Esophagus muscularis mucosa (tissue), 4 donors: ENCODE results near the gene DHCR24. TPM values are rescaled to one million over a fixed set of nuclear protein-coding genes. Genes with fewer than 3 reads are reported as not detected.

Experiments
- DNase-seq: peaks from one replicate; pipeline ENCODE4 v3.0.0-alpha.2; 2017; ENCODE audit errors: extremely low spot score
- H3K27ac ChIP-seq, 4 donors: fragments of 200-600 bp; sonication (generic); replicated peaks in 1 of 4; 1 replicate in 3 of 4; 2 replicates in 1 of 4; pipeline ENCODE4 v1.5.1; 2016 to 2019; ENCODE audit warnings: mild to moderate bottlenecking in 1 of 4
- H3K27me3 ChIP-seq, 4 donors: fragments of 200-600 bp; sonication (generic); one replicate each; pipeline versions ENCODE4 v1.5.1 to v1.6.0; 2016 to 2019
- H3K36me3 ChIP-seq, 4 donors: fragments of 200-600 bp; sonication (generic); one replicate each; pipeline ENCODE4 v1.5.1; 2016 to 2019
- H3K4me1 ChIP-seq, 4 donors: fragments of 200-600 bp; sonication (generic); one replicate each; pipeline ENCODE4 v1.5.1; 2016 to 2019
- H3K4me3 ChIP-seq, 4 donors: fragments of 200-600 bp; sonication (generic); 1 replicate in 2 of 4; 2 replicates in 2 of 4; pipeline ENCODE4 v1.5.1; 2016 to 2019; ENCODE audit warnings: mild to moderate bottlenecking in 4 of 4, moderate library complexity in 1 of 4
- H3K9me3 ChIP-seq, 4 donors: fragments of 200-600 bp; sonication (generic); 1 replicate in 3 of 4; 2 replicates in 1 of 4; pipeline ENCODE4 v1.5.1; 2016 to 2019
- EP300 ChIP-seq: sonication (generic); formaldehyde crosslinking; IDR thresholded peaks from one replicate; pipeline ENCODE4 v1.6.1; 2017; ENCODE audit warnings: antibody characterized with exemption
- POLR2A ChIP-seq: fragments of 450-650 bp; IDR thresholded peaks from one replicate; pipeline ENCODE4 v1.6.1; 2017; ENCODE audit warnings: antibody characterized with exemption, moderate library complexity, mild to moderate bottlenecking, low read depth
- POLR2AphosphoS5 ChIP-seq, 2 donors: sonication (generic); formaldehyde crosslinking; IDR thresholded peaks; one replicate each; pipeline ENCODE4 v1.6.1; 2017; ENCODE audit warnings: antibody characterized with exemption in 2 of 2
- WGBS: methylation state at CpG from one replicate; pipeline ENCODE4 v1.1.5; 2018; 5-methylcytosine and 5-hydroxymethylcytosine counted together
- intact Hi-C: fragments of 100-400 bp; cut with DNase I; formaldehyde crosslinking; loops from one replicate; pipeline ENCODE4 v1.15.1; 2023
- total RNA-seq, 4 donors: library from RNA; depleted of rRNA; stranded (reverse); fragments of >200 nt; gene quantifications; one replicate each; pipeline versions ENCODE4 v1.1.0 to v1.2.1, GENCODE V29; 2016
- TF ChIP-seq, protein P1 (sequence below), 3 experiments: fragments of 200-600 bp in 2 of 3; fragments of 450-650 bp in 1 of 3; sonication (generic) in 2 of 3; IDR thresholded peaks; one replicate each; pipeline ENCODE4 v1.5.1; 2017 to 2019; ENCODE audit warnings: antibody characterized with exemption in 3 of 3, mild to moderate bottlenecking in 2 of 3, moderate library complexity in 1 of 3

The DHCR24 gene
- total RNA-seq, 4 donors from 2014 or later: 10.8 to 16.1 (median 13.1) TPM

DNA sequence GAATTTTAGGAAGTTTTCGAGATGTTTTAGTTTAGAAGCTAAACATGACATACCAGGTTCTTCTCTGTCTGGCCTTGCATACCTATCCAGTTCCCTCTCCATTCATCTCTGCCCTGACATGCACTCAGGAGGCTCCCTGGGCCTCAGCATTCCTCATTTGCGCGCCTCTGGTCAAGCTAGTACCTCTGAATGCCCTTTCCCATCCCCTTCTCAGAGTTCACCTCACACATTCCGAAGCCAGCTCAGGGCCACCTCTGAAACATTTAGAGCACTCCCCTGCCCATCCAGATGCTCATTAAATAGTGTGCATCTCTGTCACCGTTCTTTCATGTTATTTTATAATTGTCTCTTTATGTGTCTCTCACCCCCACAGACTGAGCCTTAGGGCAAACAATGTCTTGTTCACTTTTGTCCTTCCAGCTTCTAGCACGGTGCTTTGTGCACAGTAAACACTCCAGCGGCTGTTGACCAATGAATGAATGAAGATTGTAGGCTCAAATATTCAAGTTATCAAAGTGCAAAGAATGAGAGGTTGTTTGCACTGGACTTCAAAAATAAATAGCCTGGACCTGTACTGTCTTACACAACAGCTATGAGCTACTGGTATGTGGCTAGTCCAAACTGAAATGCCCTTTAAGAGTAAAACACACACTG lies 1.2 kb upstream of the DHCR24 start:
- TF ChIP-seq POLR2AphosphoS5 (IDR thresholded peaks at IDR 0.05): no peak
- TF ChIP-seq, protein P1, sequence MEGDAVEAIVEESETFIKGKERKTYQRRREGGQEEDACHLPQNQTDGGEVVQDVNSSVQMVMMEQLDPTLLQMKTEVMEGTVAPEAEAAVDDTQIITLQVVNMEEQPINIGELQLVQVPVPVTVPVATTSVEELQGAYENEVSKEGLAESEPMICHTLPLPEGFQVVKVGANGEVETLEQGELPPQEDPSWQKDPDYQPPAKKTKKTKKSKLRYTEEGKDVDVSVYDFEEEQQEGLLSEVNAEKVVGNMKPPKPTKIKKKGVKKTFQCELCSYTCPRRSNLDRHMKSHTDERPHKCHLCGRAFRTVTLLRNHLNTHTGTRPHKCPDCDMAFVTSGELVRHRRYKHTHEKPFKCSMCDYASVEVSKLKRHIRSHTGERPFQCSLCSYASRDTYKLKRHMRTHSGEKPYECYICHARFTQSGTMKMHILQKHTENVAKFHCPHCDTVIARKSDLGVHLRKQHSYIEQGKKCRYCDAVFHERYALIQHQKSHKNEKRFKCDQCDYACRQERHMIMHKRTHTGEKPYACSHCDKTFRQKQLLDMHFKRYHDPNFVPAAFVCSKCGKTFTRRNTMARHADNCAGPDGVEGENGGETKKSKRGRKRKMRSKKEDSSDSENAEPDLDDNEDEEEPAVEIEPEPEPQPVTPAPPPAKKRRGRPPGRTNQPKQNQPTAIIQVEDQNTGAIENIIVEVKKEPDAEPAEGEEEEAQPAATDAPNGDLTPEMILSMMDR (IDR thresholded peaks at IDR 0.05): no peak
- Histone ChIP-seq H3K4me3 (peak overlapping the region in 1 of 4 donors; percentile 70), H3K27me3 (peaks cover 0 to 6% (median 0%) of the 10 kb centered on the region in 4 donors), H3K27ac (no peak overlapping the region), H3K36me3 (no peaks in the 10 kb centered on the region), H3K9me3 (no peaks in the 10 kb centered on the region), H3K4me1 (peaks cover 5 to 25% (median 22%) of the 10 kb centered on the region in 4 donors)
- intact Hi-C loops: no loop called here
- 84% methylated on average over 7 of the region's 7 CpGs for WGBS
- DNase-seq: no peak

DNA sequence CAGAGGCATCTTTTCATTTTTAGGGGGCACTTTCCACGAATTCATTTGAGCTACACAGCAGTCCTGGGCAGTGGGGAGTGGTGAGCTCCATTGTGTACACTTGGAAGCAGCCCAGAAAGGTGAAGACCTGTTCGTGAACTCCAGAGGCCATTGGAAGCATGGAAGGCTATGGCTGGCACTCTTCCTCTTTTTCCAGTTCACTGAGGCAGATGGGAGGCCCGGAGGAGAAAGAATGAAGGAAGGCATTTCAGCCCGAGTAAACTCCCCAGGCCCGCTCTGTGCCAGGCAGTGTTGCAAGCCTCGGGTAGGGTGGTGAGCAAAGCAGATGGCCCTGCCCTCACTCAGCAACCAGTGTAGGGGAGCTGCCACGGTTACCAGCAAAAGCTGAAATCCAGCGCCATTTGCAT lies 673 bp upstream of the DHCR24 start:
- TF ChIP-seq, protein P1 (IDR thresholded peaks at IDR 0.05): no peak
- TF ChIP-seq POLR2AphosphoS5 (IDR thresholded peaks at IDR 0.05): no peak
- no peak for TF ChIP-seq EP300
- TF ChIP-seq POLR2A: no peak
- intact Hi-C loops: no loop called here
- 41% methylated on average over 8 of the region's 8 CpGs for WGBS
- peaks cover 5 to 25% (median 22%) of the 10 kb centered on the region in 4 donors for H3K4me1 ChIP-seq
- no peaks in the 10 kb centered on the region for H3K9me3 ChIP-seq
- DNase-seq: no peak
- peaks cover 0 to 6% (median 0%) of the 10 kb centered on the region in 4 donors for H3K27me3 ChIP-seq
- peak overlapping the region; percentile 65 to 74 (median 70) for H3K4me3 ChIP-seq
- peak overlapping the region in 2 of 4 donors; percentile 41 to 54 for H3K27ac ChIP-seq
- no peaks in the 10 kb centered on the region for H3K36me3 ChIP-seq

DNA sequence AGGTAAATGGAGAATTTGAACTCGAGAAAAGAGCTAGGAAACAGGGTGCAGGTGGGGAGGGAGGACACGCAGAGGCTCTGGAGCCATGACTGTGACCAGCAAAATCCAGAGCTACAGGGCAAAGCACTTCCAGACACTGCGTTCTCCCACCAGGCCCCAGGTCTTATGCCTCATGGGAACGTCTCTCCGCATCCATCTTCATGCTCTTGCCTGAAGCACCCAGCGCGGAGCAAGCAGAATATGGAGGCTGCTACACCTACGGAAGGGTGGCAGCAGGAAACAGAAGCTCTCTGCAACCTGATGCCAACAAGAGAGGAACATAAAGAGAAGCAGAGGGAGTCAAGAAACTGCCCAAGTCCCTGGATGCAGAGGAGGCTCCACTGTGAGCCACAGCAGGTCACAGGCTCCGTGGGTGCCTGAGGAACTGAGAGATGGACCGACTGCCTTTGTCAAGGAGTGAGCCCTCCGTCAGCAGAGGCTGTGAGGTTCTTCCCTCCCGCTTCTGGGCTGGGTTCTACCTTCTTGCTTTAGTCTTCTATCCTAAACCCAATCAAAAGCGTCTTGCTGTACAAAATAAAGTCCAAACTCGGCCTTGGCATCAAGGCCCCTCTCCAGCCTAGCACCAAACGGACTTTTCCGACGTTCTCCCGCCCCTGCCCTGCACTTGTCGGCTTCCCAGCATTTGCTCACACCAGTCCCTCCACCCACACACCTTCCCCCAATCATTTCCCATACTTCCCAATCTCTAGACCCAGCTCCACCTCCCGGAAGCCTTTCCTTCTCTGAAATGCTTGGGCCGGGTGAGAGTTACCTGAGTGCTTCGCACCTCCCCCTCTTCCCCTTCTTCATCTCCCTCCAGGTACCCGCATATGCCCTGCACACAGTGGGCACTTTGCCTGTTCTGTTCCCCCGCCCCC lies 930 bp downstream of the DHCR24 start:
- DNase-seq: no peak
- Histone ChIP-seq H3K4me1 (peaks cover 5 to 25% (median 22%) of the 10 kb centered on the region in 4 donors), H3K4me3 (peak overlapping the region; percentile 65 to 74 (median 70)), H3K9me3 (no peaks in the 10 kb centered on the region), H3K27me3 (peaks cover 0 to 6% (median 0%) of the 10 kb centered on the region in 4 donors), H3K36me3 (peaks cover 0 to 5% (median 0%) of the 10 kb centered on the region in 4 donors), H3K27ac (no peak overlapping the region)
- WGBS: 44% methylated on average over 24 of the region's 24 CpGs
- TF ChIP-seq EP300 (no peak), POLR2A (no peak), POLR2AphosphoS5 (IDR thresholded peaks at IDR 0.05) (no peak)
- TF ChIP-seq, protein P1 (IDR thresholded peaks at IDR 0.05): no peak
- intact Hi-C loops: no loop called here

DNA sequence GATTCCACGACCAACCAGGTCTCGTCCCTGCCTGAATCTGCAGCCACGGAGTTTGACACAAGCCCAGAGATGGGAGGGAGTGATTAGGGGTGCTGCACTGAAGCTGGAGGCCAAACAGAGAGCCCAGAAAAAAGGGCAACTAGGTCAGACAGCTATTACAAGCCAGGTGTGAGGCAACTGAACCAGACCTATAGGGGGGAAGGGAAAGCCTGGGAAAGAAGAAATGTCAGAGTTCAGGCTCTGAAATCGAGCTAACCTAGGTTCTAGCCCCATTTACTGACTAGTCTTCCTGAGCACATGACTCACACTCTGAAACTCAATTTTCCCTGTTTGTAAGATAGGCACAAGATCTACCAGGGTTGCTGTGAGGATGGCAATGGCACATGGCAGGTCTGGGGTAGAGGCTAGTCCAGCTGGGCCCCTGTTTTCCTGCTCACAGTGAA lies 1.7 kb downstream of the DHCR24 start:
- Histone ChIP-seq H3K27me3 (peaks cover 0 to 6% (median 0%) of the 10 kb centered on the region in 4 donors), H3K4me1 (peaks cover 5 to 25% (median 22%) of the 10 kb centered on the region in 4 donors), H3K27ac (no peak overlapping the region), H3K9me3 (no peaks in the 10 kb centered on the region), H3K4me3 (no peak overlapping the region), H3K36me3 (peaks cover 0 to 5% (median 0%) of the 10 kb centered on the region in 4 donors)
- intact Hi-C loops: no loop called here
- TF ChIP-seq EP300 (no peak), POLR2A (no peak), POLR2AphosphoS5 (IDR thresholded peaks at IDR 0.05) (no peak)
- TF ChIP-seq, protein P1 (IDR thresholded peaks at IDR 0.05): no peak
- DNase-seq: no peak
- WGBS: 96% methylated on average over 4 of the region's 4 CpGs
